K562 (cell line): Measurements from ENCODE around the gene NPC1. TPM values are rescaled to one million over a fixed set of nuclear protein-coding genes. Genes with fewer than 3 reads are reported as not detected.
A peak's percentile ranks its signal among the peaks of the same experiment; 100 is the strongest.

Source experiments
- ASH1L ChIP-seq: fragments of 450-650 bp; IDR thresholded peaks from 2 replicates; pipeline ENCODE4 v1.6.1; 2018; ENCODE audit warnings: borderline replicate concordance, mild to moderate bottlenecking, low read depth; ENCODE audit not compliant: partially characterized antibody
- CC2D1A ChIP-seq: fragments of 450-650 bp; IDR thresholded peaks from 2 replicates; pipeline ENCODE4 v1.6.1; 2017; ENCODE audit warnings: mild to moderate bottlenecking
- CHD1 ChIP-seq: fragments of 200-600 bp; sonication (generic); IDR thresholded peaks from one replicate; pipeline ENCODE4 v1.6.1; 2012; ENCODE audit warnings: mild to moderate bottlenecking, moderate library complexity, low read length, inconsistent platforms
- DEAF1 ChIP-seq: fragments of 450-650 bp; formaldehyde crosslinking; IDR thresholded peaks from 2 replicates; pipeline ENCODE4 v1.4.0; 2020; ENCODE audit warnings: mild to moderate bottlenecking, moderate library complexity
- ESRRA ChIP-seq: fragments of 450-650 bp; IDR thresholded peaks from 2 replicates; pipeline ENCODE4 v1.6.1; 2014; ENCODE audit warnings: low read depth, mild to moderate bottlenecking, moderate library complexity, borderline replicate concordance
- MTA2 ChIP-seq: fragments of 450-650 bp; IDR thresholded peaks from 2 replicates; pipeline ENCODE4 v1.6.1; 2016; ENCODE audit warnings: low read depth
- MYBL2 ChIP-seq, 2 experiments: fragments of 450-650 bp in 1 of 2; sonication (generic) in 1 of 2; formaldehyde crosslinking in 1 of 2; IDR thresholded peaks; 2 replicates each; pipeline versions ENCODE4 v1.6.1 to v1.8.1; 2017 to 2022; ENCODE audit warnings: borderline replicate concordance in 1 of 2, inconsistent platforms in 1 of 2, low read depth in 1 of 2, mild to moderate bottlenecking in 1 of 2, missing genetic modification reagents in 1 of 2, moderate library complexity in 1 of 2
- MYC ChIP-seq, 2 experiments: fragments of 250-450 bp in 1 of 2; sonication (Bioruptor Pico) in 1 of 2; IDR thresholded peaks; 2 replicates each; pipeline versions ENCODE4 v1.5.1 to v1.6.1; 2012 to 2021; ENCODE audit warnings: low read depth in 2 of 2, borderline replicate concordance in 1 of 2, improper control_type of control experiment in 1 of 2, low read length in 1 of 2, mild to moderate bottlenecking in 1 of 2, moderate library complexity in 1 of 2
- NCOA4 ChIP-seq: fragments of 450-650 bp; IDR thresholded peaks from 2 replicates; pipeline ENCODE4 v1.6.1; 2018; ENCODE audit warnings: mild to moderate bottlenecking; ENCODE audit not compliant: partially characterized antibody
- NEUROD1 ChIP-seq: fragments of 150-350 bp; IDR thresholded peaks from 2 replicates; pipeline ENCODE4 v1.6.1; 2014; ENCODE audit warnings: borderline replicate concordance, low read length, low read depth; ENCODE audit not compliant: partially characterized antibody
- RAD51 ChIP-seq: fragments of 450-650 bp; IDR thresholded peaks from 2 replicates; pipeline ENCODE4 v1.7.1; 2016; ENCODE audit warnings: low read depth, mild to moderate bottlenecking, borderline replicate concordance
- TAL1 ChIP-seq: fragments of 450-650 bp; IDR thresholded peaks from 2 replicates; pipeline ENCODE4 v1.6.1; 2016; ENCODE audit warnings: mild to moderate bottlenecking
- ZBTB11 ChIP-seq, 3 experiments: fragments of 200-800 bp in 1 of 3; fragments of 250-450 bp in 1 of 3; fragments of 450-650 bp in 1 of 3; sonication (Bioruptor Pico) in 1 of 3; sonication (Bioruptor generic) in 1 of 3; formaldehyde crosslinking in 1 of 3; IDR thresholded peaks; 2 replicates each; pipeline versions ENCODE4 v1.6.1 to v1.8.0; 2016 to 2022; ENCODE audit warnings: mild to moderate bottlenecking in 2 of 3, missing genetic modification characterization in 2 of 3, missing compliant biosample characterization in 1 of 3, moderate library complexity in 1 of 3
- ZNF253 ChIP-seq: fragments of 250-450 bp; sonication (Bioruptor Pico); conservative IDR thresholded peaks from 2 replicates; pipeline ENCODE4 v1.6.1; 2021; ENCODE audit warnings: mild to moderate bottlenecking
- ZNF384 ChIP-seq: IDR thresholded peaks from 2 replicates; pipeline ENCODE4 v1.6.1; 2012; ENCODE audit warnings: low read depth, low read length, improper control_type of control experiment
- polyA plus RNA-seq, 8 experiments: library from polyadenylated mRNA; depleted of rRNA in 4 of 8; stranded (reverse) in 5 of 8; unstranded in 3 of 8; fragments of >200 nt; fragmentation: Nextera tagmentation in 2 of 8; fragmentation: Illumina TruSeq in 1 of 8; extraction: Ambion mirVana in 2 of 8; extraction: Trizol in 1 of 8; gene quantifications; 2 replicates each; pipeline versions ENCODE4 v1.2.1 to v1.2.3, GENCODE V29; 2011 to 2014; ENCODE audit warnings: inconsistent platforms in 1 of 8, missing spikeins in 1 of 8
- total RNA-seq, 7 experiments: library from RNA; depleted of rRNA in 6 of 7; stranded (reverse); fragments of >200 nt in 6 of 7; fragmentation: Illumina TruSeq in 2 of 7; extraction: Trizol in 2 of 7; gene quantifications; 2 replicates each; pipeline versions ENCODE4 v1.2.1 to v1.2.3, GENCODE V29; 2011 to 2021; ENCODE audit warnings: low replicate concordance in 1 of 7
- TF ChIP-seq, protein P1 (sequence below): fragments of 450-650 bp; IDR thresholded peaks from 2 replicates; pipeline ENCODE4 v1.6.1; 2016
- TF ChIP-seq, protein P2 (sequence below), 2 experiments: IDR thresholded peaks; 2 replicates each; pipeline ENCODE4 v1.6.1; 2011; ENCODE audit warnings: borderline replicate concordance in 1 of 2, control low read depth in 1 of 2, low read depth in 1 of 2, low read length in 1 of 2, mild to moderate bottlenecking in 1 of 2, mixed read lengths in 1 of 2, moderate library complexity in 1 of 2; ENCODE audit not compliant: insufficient read depth in 1 of 2, insufficient read length in 1 of 2, poor library complexity in 1 of 2, severe bottlenecking in 1 of 2; ENCODE audit errors: extremely low read depth in 1 of 2

NPC1 gene
- total and polyA plus RNA-seq, 9 of the 15 experiments (the other 6 are each of a cell fraction or from before 2014, with no cell fraction given), result 17.1 to 45.9 (median 27.6) TPM

- no peak for TF ChIP-seq ZBTB11 (CRISPR knock-in tag; IDR thresholded peaks at IDR 0.05)
- TF ChIP-seq NCOA4, result no peak
- no peak; the same call in 1 of the 2 replicates for TF ChIP-seq ESRRA
- no peak for TF ChIP-seq RAD51
- no peak for TF ChIP-seq CC2D1A
- peak; percentile 78 for TF ChIP-seq DEAF1 (CRISPR knock-in tag)
- no peak for TF ChIP-seq ZNF253
- TF ChIP-seq CHD1, result no peak
- TF ChIP-seq ZNF384, result peak; percentile 40; the same call in 1 of the 2 replicates
- TF ChIP-seq ASH1L, result no peak
- TF ChIP-seq, protein P1, sequence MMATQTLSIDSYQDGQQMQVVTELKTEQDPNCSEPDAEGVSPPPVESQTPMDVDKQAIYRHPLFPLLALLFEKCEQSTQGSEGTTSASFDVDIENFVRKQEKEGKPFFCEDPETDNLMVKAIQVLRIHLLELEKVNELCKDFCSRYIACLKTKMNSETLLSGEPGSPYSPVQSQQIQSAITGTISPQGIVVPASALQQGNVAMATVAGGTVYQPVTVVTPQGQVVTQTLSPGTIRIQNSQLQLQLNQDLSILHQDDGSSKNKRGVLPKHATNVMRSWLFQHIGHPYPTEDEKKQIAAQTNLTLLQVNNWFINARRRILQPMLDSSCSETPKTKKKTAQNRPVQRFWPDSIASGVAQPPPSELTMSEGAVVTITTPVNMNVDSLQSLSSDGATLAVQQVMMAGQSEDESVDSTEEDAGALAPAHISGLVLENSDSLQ, result peak; percentile 63; the same call in 1 of the 2 replicates
- no peak for TF ChIP-seq MYBL2 (IDR thresholded peaks at IDR 0.05; ENCODE audit: low read depth)
- no peak for TF ChIP-seq MYBL2 (CRISPR knock-in tag; IDR thresholded peaks at IDR 0.05; ENCODE audit: borderline replicate concordance)
- TF ChIP-seq TAL1, result no peak
- TF ChIP-seq NEUROD1, result no peak
- no peak for TF ChIP-seq MTA2
- 0 out of 2 replicates have a peak, but pooled peaks have one; percentile 18 for TF ChIP-seq MYC (IDR thresholded peaks at IDR 0.05; ENCODE audit: low read depth, low read length)
- no peak for TF ChIP-seq MYC (CRISPR knock-in tag; IDR thresholded peaks at IDR 0.05; ENCODE audit: borderline replicate concordance, low read depth)
- TF ChIP-seq, protein P2, sequence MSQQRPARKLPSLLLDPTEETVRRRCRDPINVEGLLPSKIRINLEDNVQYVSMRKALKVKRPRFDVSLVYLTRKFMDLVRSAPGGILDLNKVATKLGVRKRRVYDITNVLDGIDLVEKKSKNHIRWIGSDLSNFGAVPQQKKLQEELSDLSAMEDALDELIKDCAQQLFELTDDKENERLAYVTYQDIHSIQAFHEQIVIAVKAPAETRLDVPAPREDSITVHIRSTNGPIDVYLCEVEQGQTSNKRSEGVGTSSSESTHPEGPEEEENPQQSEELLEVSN (IDR thresholded peaks at IDR 0.05; ENCODE audit: borderline replicate concordance in 1 of 2, extremely low read depth in 1 of 2, insufficient read depth in 1 of 2, insufficient read length in 1 of 2, low read depth in 1 of 2, low read length in 1 of 2, poor library complexity in 1 of 2, severe bottlenecking in 1 of 2), result no peak
Observed at GRCh38 chr18:23515911-23516546, 70.3 kb downstream of the NPC1 start (continued).
